Cardiac muscle cell (in vitro differentiated cells and primary cell): ENCODE measurements around the gene TLE4. TPM values are rescaled to one million over a fixed set of nuclear protein-coding genes. Genes with fewer than 3 reads are reported as not detected.
"Not testable (repeated sequence)": the region's sequence is repeated elsewhere in the genome, so short reads cannot be mapped to it uniquely, and the experiment has no call there.

Experiments used
- DNase-seq, 2 donors: peaks; one replicate each; pipeline versions ENCODE4 v3.0.0 to v3.0.0-alpha.2; 2010 to 2017; ENCODE audit warnings: low read depth in 1 of 2, low spot score in 1 of 2
- H3K27ac ChIP-seq: fragments of 200-600 bp; sonication (generic); 2 replicates; pipeline ENCODE4 v1.5.1; 2016
- H3K27me3 ChIP-seq: fragments of 200-600 bp; sonication (generic); 2 replicates; pipeline ENCODE4 v1.6.0; 2016; ENCODE audit warnings: control low read depth
- H3K36me3 ChIP-seq: fragments of 200-600 bp; sonication (generic); 2 replicates; pipeline ENCODE4 v1.5.1; 2016; ENCODE audit warnings: control low read depth
- H3K4me1 ChIP-seq: fragments of 200-600 bp; sonication (generic); 2 replicates; pipeline ENCODE4 v1.8.1; 2017; ENCODE audit warnings: low read depth, mild to moderate bottlenecking, mixed run types
- H3K4me3 ChIP-seq: fragments of 200-600 bp; sonication (generic); 2 replicates; pipeline ENCODE4 v1.5.1; 2016; ENCODE audit warnings: mild to moderate bottlenecking
- H3K9me3 ChIP-seq: fragments of 200-600 bp; sonication (generic); 2 replicates; pipeline ENCODE4 v1.5.1; 2017; ENCODE audit warnings: low read depth, mild to moderate bottlenecking, control low read depth
- polyA plus RNA-seq: library from polyadenylated mRNA; unstranded; fragments of >200 nt; fragmentation: Nextera tagmentation; extraction: Ambion mirVana; gene quantifications from 2 replicates; pipeline ENCODE4 v1.2.1, GENCODE V29; 2016
- total RNA-seq: library from RNA; depleted of rRNA; stranded (reverse); fragments of >200 nt; gene quantifications from 2 replicates; pipeline ENCODE4 v1.2.3, GENCODE V29; 2016
- TF ChIP-seq, protein P1 (sequence below): IDR thresholded peaks from 2 replicates; pipeline ENCODE4 v1.5.1; 2012; ENCODE audit warnings: low read depth, mild to moderate bottlenecking, low read length

Gene TLE4
- total and polyA plus RNA-seq, 2 experiments from 2014 or later = 9.1 to 11.9 TPM

DNA sequence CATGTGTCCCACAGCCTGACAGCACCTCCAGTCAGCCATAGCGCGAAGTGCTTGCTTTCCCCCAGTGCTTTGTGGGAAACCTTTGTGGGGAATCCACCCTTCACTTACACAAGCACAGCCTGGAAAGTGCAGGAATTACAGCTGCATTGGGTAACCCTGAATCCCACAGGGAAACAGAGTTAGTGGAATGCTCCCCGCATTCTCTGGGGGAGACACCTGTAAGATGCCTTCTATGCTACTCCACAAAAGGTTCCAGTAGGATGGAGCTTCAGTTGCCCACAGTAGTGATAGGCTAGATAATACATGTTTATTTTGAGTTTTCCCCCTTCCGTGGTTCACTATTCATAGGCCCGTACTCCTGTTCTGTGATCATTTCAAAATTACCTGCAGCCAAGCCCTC is 60.3 kb downstream of the TLE4 start:
- H3K27ac ChIP-seq = no peak overlapping the region
- no peaks in the 10 kb centered on the region for H3K36me3 ChIP-seq
- no peak overlapping the region for H3K4me3 ChIP-seq
- DNase-seq = no peak
- H3K27me3 ChIP-seq = no peaks in the 10 kb centered on the region
- peaks cover 16% of the 10 kb centered on the region for H3K4me1 ChIP-seq
- H3K9me3 ChIP-seq = no peaks in the 10 kb centered on the region
- TF ChIP-seq, protein P1, sequence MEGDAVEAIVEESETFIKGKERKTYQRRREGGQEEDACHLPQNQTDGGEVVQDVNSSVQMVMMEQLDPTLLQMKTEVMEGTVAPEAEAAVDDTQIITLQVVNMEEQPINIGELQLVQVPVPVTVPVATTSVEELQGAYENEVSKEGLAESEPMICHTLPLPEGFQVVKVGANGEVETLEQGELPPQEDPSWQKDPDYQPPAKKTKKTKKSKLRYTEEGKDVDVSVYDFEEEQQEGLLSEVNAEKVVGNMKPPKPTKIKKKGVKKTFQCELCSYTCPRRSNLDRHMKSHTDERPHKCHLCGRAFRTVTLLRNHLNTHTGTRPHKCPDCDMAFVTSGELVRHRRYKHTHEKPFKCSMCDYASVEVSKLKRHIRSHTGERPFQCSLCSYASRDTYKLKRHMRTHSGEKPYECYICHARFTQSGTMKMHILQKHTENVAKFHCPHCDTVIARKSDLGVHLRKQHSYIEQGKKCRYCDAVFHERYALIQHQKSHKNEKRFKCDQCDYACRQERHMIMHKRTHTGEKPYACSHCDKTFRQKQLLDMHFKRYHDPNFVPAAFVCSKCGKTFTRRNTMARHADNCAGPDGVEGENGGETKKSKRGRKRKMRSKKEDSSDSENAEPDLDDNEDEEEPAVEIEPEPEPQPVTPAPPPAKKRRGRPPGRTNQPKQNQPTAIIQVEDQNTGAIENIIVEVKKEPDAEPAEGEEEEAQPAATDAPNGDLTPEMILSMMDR = no peak

DNA sequence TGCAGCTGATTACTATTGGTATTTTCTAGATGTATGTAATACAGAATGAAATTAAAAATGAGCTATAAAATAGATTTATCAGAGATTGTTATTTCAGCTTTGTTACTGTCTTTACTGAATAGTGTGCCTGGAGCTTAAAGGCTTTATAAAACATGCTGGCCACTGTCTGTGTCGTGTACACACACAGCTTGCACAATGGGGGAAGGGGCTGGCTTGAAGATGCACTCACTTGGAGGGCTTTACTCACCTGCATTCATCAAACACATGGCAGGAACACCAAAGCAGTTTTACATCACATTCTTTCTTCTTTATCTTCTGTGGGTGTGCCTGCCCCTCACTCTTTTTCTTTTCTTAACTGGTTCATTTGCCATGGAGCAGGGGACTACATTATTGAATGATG is 60.9 kb downstream of the TLE4 start:
- no peaks in the 10 kb centered on the region for H3K9me3 ChIP-seq
- TF ChIP-seq, protein P1 = no peak
- H3K36me3 ChIP-seq = no peaks in the 10 kb centered on the region
- peaks cover 16% of the 10 kb centered on the region for H3K4me1 ChIP-seq
- no peak overlapping the region for H3K27ac ChIP-seq
- no peaks in the 10 kb centered on the region for H3K27me3 ChIP-seq
- H3K4me3 ChIP-seq = no peak overlapping the region
- no peak for DNase-seq

DNA sequence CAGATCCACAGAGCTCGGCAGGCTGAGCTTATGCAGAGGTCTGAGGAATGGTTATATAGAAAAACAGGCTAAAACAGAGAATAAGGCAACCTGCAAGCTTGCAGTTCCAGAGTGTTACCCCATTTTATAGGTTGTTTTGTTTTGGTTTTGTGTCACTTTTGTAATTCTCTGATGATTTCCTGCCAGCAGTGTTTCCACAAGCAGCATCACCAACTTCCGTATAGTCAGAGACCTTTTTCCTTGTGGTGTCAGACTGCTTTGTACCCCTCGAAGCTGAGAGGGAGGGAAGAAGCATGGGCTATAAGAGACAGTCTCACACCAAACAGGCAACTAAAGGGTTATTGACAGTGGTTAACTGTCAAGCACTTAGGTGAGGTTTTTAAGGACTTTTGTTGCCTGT is 61.8 kb downstream of the TLE4 start:
- Histone ChIP-seq H3K4me1 (peaks cover 14% of the 10 kb centered on the region), H3K36me3 (no peaks in the 10 kb centered on the region), H3K9me3 (no peaks in the 10 kb centered on the region), H3K27ac (no peak overlapping the region), H3K4me3 (no peak overlapping the region), H3K27me3 (no peaks in the 10 kb centered on the region)
- TF ChIP-seq, protein P1 = no peak
- no peak for DNase-seq

DNA sequence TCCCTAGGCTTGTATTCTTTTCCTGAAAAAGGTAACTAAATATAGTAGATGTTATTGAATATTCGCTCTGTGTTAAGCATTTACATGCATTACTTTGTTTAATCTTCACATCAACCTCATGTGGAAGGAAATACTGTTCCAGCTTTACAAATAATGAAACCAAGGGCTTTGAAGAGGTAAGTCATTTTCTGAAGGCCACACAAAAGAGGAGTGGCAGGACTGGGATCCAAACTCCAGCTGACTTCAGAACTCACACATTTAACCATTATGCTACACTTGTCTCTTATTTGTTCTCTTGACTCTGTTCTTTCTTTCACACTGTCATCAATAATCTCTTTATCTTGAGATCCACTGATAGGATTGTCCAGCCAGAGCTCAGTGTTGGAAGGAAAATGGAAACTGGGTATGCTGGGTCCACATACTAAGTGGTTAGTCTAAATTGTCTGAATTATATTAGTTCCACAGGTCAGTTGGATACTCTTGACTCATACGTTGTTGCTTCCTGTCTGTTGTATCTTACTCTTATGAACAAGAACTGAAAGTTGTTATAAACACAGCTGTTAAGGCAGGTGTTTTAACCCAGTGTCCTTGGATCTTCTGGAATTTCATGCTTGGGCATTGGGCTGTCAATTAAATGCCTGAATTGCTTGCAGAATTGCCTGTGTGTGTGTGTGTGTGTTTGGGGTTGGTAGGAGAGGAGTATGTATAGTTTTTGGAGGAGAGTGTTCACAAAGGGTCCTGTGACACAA is 65.6 kb downstream of the TLE4 start:
- Histone ChIP-seq H3K27me3 (no peaks in the 10 kb centered on the region), H3K9me3 (no peaks in the 10 kb centered on the region), H3K36me3 (no peaks in the 10 kb centered on the region), H3K4me1 (no peaks in the 10 kb centered on the region), H3K27ac (no peak overlapping the region), H3K4me3 (no peak overlapping the region)
- TF ChIP-seq, protein P1 = no peak
- DNase-seq = no peak

DNA sequence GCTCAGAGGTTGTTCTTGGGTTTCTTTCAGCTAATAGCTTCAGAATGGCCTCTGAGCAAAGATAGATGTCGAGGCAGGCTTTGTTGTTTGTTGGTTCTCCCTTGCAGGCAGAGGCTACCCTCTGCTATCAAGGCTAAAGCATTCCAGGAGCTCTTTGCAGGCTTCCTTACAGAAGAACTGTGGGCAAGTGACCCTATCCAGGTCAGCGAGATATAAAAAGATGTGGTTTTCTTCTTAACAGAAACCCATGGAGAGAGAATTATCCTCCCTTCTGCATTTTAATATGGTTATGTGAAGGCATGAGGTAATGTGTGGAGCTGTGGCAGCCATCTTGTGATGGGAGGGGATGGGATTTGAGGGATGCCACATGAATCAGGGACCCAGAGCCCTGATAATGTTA is 67.0 kb downstream of the TLE4 start:
- no peak overlapping the region for H3K4me3 ChIP-seq
- H3K27ac ChIP-seq = no peak overlapping the region
- TF ChIP-seq, protein P1 = no peak
- no peak for DNase-seq
- no peaks in the 10 kb centered on the region for H3K27me3 ChIP-seq
- H3K9me3 ChIP-seq = no peaks in the 10 kb centered on the region
- no peaks in the 10 kb centered on the region for H3K4me1 ChIP-seq
- no peaks in the 10 kb centered on the region for H3K36me3 ChIP-seq

DNA sequence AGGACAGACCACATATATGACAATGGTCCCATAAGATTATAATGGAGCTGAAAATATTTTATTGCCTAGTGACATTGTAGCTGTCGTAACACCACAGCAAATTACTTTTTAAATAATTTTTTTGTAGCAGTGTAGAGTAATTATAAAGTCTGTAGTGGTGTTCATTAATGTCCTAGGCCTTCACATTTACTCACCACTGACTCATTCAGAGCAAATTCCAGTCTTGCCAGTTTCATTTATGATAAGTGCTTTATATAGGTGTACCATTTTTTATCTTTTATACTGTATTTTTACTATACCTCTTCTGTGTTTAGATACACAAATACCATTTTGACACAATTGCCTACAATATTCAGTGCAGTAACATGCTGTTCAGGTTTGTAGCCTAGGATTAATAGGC is 67.6 kb downstream of the TLE4 start:
- no peak overlapping the region for H3K27ac ChIP-seq
- no peak for DNase-seq
- H3K4me3 ChIP-seq = no peak overlapping the region
- no peaks in the 10 kb centered on the region for H3K27me3 ChIP-seq
- TF ChIP-seq, protein P1 = no peak
- H3K9me3 ChIP-seq = no peaks in the 10 kb centered on the region
- H3K4me1 ChIP-seq = no peaks in the 10 kb centered on the region
- H3K36me3 ChIP-seq = no peaks in the 10 kb centered on the region

DNA sequence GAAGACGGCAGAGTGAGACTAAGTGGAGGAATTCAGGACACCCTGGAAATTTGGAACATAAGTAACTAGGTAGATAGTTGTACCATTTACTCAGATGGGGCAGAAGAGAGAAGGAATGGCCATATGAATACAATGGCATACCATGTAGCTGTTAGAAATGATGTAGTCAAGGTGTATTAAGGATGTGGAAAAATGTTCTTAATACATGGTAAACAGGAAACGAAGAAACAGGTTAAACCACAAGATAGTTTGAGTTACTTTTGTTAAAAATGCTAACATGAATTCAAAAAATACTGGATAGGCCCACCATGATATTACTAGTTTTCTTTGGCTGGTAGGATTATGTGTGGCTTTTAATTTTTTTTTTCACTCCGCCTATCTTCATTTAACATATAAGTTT is 68.3 kb downstream of the TLE4 start:
- not testable (repeated sequence) for DNase-seq, H3K27me3 ChIP-seq, H3K9me3 ChIP-seq, H3K27ac ChIP-seq, H3K36me3 ChIP-seq, H3K4me3 ChIP-seq, H3K4me1 ChIP-seq
